Measurements from ENCODE around the gene CDK2AP2.

The CDK2AP2 gene

GRCh38 chr11:67503119-67504004, 4.6 kb downstream of the CDK2AP2 start:
- no peak for DNase-seq

GRCh38 chr11:67502328-67502979, 5.5 kb downstream of the CDK2AP2 start:
- no peak for DNase-seq

- DNase-seq: no peak
Observed at GRCh38 chr11:67501854-67502253, 6.1 kb downstream of the CDK2AP2 start.

- no peak for DNase-seq
Observed at GRCh38 chr11:67500831-67501715, 6.9 kb downstream of the CDK2AP2 start.

GRCh38 chr11:67500484-67500821, 7.5 kb downstream of the CDK2AP2 start:
- no peak for DNase-seq

- DNase-seq: no peak
Observed at GRCh38 chr11:67499808-67500483, 8.0 kb downstream of the CDK2AP2 start.

GRCh38 chr11:67498544-67498972, 9.4 kb downstream of the CDK2AP2 start:
- no peak for DNase-seq

GRCh38 chr11:67497656-67498291, 10.2 kb downstream of the CDK2AP2 start:
- no peak for DNase-seq

- no peak for DNase-seq
Observed at GRCh38 chr11:67496113-67496512, 11.8 kb downstream of the CDK2AP2 start.

GRCh38 chr11:67495234-67496005, 12.5 kb downstream of the CDK2AP2 start:
- no peak for DNase-seq

- DNase-seq: no peak
Observed at GRCh38 chr11:67494371-67495233, 13.4 kb downstream of the CDK2AP2 start.

- DNase-seq: no peak
Observed at GRCh38 chr11:67493548-67494370, 14.2 kb downstream of the CDK2AP2 start.

- no peak for DNase-seq
Observed at GRCh38 chr11:67492801-67493547, 15.0 kb downstream of the CDK2AP2 start.

GRCh38 chr11:67492069-67492727, 15.8 kb downstream of the CDK2AP2 start:
- DNase-seq: no peak

GRCh38 chr11:67491276-67492068, 16.5 kb downstream of the CDK2AP2 start:
- DNase-seq: no peak

- no peak for DNase-seq
Observed at GRCh38 chr11:67490727-67491065, 17.3 kb downstream of the CDK2AP2 start.

Measured in right hindlimb (tissue), 1 donor.